GM12801 (cell line): Measurements from ENCODE around the gene AXDND1.

ENCODE experiments used
- CTCF ChIP-seq: IDR thresholded peaks from one replicate; pipeline ENCODE4 v1.5.1; 2011; ENCODE audit warnings: control low read depth; ENCODE audit not compliant: insufficient read length; ENCODE audit errors: extremely low read depth

AXDND1 gene

GRCh38 chr1:179365342-179366092 is at the start of gene AXDND1:
Gene AXDND1, plus strand, starts transcription at chr1:179365971. Its CDS starts 539 bp downstream, at chr1:179366510.
- no peak for TF ChIP-seq CTCF

- no peak for TF ChIP-seq CTCF
These were observed 47.3 kb upstream of the AXDND1 start for GRCh38 chr1:179318491-179318890.

- TF ChIP-seq CTCF: no peak
These were observed 44.1 kb upstream of the AXDND1 start for GRCh38 chr1:179321533-179322216.

GRCh38 chr1:179322557-179322956 is 43.2 kb upstream of the AXDND1 start:
- TF ChIP-seq CTCF: no peak

GRCh38 chr1:179323436-179323835 is 42.3 kb upstream of the AXDND1 start:
- TF ChIP-seq CTCF: no peak

GRCh38 chr1:179325836-179326235 is 39.9 kb upstream of the AXDND1 start:
- no peak for TF ChIP-seq CTCF

GRCh38 chr1:179326746-179327145 is 39.0 kb upstream of the AXDND1 start:
- no peak for TF ChIP-seq CTCF
